GM21390 (cell line): Measurements from ENCODE around the gene IGSF11.

Source experiments
- ATAC-seq: cut with Tn5 transposase; IDR thresholded peaks from one replicate; pipeline ENCODE4 v1.9.1; 2021; ENCODE audit not compliant: unreplicated experiment

The IGSF11 gene

DNA sequence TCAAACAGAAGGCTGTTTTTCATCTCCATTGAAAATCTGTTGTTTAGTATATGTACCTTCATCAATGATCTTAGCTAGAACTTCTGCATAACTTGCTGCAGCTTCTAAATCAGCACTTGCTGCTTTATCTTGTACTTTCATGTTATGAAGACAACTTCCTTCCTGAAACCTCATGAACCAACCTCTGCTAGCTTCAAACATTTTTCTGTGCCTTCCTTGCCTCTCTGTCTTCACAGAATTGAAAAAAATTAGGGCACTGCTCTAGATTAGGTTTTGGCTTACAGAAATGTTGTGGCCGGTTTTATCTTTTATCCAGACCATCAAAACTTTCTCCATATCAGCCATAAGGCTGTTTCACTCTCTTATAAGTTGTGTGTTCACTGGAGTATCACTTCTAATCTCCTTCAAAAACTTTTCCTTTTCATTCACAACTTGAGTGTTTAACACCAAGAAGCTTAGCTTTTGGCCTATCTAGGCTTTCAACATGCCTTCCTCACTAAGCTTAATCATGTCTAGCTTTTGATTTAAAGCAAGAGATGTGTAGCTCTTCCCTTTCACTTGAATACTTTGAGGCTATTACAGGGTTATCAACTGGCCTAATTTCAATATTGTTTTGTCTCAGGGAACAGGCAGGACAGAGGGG, 78.6 kb downstream of the IGSF11 start:
- ATAC-seq: no peak

DNA sequence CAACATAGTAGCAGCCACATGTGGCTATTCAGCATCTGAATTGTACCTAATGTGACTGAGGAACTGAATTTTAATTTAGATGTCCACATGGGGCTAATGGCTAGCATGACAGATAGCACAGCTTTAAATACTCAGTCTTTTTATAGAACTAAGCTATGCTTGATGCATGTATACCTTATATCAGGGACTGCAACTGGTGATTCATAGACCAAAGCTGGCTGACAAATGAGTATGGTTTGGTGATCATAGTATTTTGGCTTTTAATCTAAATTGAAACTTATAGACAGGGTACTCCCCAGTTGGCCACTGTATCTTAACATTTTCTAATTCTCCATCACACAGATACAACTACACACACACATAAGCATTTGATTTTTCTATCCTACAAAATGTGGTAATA, 83.6 kb downstream of the IGSF11 start:
- ATAC-seq: no peak

DNA sequence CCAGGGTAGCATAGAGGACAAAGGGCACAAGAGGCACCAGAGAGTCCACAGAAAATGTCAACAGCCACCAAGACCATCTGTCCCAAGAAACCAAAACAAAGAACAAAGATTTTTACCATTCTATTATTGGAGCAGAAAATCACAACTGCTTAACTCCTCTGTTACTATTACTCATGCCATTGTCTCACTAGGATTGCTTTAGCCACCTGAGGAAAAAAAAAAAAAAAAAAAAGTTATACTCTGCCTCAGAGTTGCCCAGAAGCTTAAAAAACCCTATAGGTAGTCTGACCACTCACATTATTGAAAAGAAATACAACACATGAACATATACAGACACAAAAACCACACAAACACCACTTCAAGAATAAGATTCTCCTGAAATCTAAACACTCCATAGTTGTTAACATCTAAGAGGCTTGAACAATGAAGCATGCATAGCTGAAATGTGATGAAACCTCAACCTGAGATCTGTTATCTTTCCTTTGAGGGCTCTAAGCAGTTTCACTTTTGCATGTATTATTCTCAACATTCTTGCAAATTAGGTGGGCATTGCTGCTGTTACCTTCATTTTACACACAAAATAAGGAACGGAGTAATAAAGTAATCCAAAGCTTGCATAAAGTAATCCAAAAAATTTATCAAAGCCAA, 85.4 kb downstream of the IGSF11 start:
- no peak for ATAC-seq

DNA sequence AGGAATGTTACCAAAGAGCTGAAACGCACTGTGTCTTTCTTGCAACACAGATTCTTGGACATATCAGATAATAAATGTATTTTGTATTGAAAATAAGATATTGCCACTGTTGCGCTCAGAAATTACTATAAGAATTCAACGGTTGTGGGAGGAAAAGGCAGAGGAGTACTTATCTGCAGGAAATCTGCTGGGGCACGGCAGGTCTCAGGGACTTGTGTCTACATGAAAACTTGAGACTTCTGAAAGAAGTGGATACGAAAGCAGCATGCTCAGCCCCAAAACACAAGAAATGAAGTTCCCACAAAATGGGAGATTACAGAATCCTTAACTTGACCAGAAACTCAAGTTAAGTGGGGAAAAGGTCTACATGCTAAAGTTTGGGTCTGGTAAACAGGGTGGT, 86.5 kb downstream of the IGSF11 start:
- no peak for ATAC-seq

DNA sequence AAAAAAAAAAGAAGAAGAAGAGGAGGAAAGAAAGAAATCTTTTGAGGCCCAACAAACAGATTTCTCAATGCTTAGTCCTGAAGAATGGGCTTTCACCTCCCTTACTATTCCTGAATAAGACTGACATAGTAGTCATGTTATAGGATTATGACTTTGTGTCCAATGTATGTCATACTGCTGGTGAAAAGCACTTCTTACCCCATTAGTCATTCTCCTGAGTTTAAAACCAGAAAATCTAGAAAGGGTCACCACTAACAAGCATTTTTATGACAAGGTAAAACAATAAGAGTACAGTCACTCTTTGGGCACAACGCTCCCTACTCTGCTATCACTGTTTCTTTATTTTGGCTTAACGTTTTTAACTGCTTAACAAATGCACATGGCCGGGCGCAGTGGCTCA, 88.2 kb downstream of the IGSF11 start:
- ATAC-seq: no peak

DNA sequence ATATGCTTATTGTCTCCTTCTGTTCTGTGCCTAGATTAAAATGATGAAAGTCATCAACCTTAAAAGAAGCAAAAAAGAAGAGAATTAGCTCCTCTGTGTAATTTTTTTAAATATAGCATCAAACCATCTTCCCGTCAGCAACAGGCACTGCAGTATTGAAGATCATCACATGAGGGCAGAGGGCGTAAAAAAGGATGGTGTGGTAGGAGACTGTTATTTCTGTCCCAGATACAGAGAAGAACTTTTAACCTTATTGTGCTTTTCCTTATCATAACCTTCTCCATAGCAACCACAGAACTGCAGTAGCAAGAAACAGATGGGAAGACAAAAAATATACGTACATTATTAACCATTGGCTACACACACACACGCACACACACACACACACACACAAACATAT, 88.8 kb downstream of the IGSF11 start:
- no peak for ATAC-seq

DNA sequence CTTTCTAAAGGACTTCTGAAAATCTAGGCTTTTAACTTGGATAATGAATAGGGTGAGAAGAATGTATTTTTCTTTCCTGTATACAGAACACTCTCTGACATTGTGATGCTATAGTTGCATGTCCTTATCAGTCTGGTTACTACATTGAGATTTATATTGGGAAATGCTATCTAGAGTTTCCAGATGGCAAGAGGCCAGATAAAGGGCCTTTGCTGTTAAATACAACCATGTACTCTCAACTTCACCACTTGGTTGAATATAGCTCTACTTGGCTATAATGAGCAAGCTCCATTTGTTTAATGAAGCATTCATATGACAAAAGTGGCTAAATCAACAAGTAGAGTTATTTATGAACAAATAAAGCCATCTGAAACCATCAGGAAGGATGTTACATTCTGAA, 91.0 kb downstream of the IGSF11 start:
- ATAC-seq: no peak

DNA sequence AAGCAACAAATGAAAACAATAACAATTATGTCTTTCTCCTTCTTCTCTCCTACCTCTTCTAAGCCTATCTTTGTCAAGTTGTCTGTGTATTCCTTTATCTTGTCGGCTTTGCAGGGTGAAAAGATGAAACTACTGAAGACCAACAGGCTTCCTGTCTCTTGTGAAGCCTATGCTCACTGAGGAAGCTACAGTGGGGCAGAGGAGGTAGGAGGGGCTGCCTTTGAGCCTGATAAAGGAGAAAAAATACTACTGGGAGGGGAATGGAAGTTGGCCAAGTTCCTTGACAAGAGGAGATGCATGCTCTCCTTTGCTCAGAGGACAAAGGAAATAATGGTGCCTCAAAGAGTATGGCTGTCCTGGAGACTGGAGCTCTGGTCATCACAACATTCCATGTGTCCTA, 92.0 kb downstream of the IGSF11 start:
- ATAC-seq: no peak

DNA sequence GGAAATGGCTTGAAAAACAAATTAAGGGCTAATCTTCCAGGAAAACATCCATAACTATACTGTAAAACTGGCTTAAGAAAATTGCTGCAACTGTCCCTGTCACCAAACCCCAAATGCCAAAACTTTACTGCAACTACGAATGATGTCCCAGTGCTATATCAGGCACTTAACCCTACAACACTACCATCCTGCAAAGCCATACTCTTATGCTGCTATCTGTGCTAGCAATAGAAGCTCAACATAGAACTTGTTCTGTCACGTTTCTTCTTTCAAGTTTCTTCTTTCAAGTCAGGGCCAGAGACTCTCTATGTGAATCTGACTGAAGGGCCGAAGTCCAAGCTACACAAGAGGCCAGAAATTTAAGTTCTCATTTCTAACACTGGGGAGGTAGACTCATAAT, 92.5 kb downstream of the IGSF11 start:
- no peak for ATAC-seq

DNA sequence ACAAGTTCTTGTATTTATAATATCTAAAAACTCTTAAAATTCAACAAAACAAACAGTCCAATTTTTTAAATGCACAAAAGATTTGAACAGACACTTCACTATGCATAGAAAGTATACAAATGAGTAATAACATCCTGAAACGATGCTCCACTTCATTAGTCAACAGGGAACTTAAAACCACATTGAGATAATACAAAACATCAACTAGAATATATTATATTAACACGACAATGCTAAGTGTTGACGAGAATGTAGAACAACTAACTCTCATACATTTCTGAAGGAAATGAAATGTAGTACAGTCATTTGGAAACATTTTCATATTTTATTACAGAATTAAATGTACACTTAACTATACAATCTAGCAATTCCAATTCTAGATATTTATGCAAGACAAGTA, 93.4 kb downstream of the IGSF11 start:
- no peak for ATAC-seq

DNA sequence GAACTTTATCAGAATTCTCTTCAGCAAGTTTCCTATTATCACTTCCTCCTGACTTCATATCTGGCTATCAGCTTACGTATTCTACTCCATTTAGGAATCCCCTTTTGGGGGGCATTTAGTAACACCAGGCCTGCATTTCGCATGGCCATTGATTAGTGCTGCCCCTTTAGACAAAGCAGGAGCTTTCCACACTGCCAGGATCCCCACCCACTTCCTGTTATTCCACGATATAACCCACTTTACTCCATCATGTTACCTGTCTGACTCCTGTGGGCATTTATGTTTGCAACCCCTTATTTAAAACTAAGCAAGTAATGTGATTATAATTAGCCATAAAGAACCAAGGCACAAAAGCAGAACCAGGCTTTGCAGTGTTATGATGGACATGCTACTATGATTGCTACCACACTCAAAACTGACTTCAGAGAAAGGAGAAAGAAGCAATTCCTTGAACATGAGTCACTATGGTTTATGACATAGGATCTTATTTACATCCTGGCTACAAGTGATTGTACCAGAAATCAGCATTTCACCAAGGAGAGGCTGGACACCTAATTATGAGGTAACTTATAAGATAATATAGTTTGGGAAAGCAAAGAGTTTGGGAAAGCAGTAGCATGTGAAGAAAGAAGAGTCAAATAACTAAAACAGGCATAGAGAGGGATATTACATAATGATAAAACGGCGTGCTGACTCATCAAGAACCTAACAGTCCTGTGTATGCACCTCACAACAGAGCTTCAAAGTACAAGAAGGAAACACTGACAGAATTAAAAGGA, 96.3 kb downstream of the IGSF11 start:
- ATAC-seq: no peak

DNA sequence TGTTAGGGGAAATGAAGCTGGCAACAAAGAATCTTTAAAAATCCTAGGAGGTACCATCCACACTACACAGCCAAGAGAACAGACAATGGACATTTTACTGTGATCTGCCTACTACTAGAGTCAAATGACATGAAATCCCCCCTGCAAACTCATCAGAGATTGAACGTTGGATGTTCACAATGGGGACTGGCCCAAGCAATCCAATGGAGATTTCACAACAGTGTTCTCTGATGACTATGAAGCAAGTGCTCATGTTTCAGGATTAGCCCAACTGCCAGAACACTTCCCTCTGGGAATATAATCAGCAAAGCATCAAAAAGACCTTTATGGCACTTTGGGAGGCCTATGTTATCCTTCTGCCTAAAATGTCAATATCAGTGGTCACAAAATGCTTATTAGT, 97.8 kb downstream of the IGSF11 start:
- ATAC-seq: no peak

DNA sequence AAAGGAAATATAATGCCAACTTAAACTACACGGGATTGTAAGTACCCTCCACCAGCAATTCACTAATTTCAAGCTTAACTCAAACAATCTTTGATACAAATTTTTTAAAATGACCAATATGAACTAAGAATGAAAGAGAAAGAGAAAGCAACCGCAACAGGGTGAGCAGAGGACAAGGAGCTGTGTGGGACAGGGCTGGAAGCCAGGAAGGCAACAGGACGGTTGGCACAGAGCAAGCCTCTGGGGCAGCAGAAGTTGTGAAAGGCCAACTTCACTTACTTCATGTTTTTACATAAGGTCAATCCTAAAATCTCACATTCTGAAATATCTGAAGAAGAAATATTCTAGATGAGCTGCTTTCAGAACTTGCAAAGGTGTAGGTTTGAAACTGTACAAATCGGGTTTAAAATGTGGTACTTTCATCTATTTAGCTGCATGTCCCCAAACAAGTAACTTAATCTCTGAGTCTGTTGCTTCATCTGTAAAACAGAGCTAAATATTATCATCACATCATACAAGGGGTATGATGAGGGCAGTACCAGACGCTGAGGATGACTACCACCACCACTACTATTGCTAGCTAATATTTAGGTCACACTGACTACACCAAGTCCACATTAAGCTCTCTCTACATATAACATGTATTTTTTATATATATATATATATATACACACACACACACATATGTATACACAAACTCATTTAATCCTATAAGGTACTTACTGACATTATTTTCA, 101.7 kb downstream of the IGSF11 start:
- ATAC-seq: no peak

DNA sequence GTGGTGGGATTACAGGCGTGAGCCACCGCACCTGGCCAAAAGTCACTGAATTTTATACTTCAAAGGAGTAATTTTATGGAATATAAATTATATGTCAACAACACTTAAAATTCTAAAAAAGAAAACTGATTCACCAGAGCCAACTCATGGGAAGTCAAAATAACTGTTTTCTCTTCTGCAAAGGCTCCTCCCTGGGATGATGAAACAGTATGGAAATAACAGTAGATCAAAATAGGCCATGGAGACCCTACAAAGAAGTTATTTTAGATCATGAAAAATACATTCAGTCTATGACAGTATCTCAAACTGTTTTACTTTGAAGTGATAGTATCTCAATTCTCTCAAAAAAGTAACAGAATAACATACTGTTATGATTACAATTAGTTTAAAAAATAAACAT, 102.7 kb downstream of the IGSF11 start:
- no peak for ATAC-seq

DNA sequence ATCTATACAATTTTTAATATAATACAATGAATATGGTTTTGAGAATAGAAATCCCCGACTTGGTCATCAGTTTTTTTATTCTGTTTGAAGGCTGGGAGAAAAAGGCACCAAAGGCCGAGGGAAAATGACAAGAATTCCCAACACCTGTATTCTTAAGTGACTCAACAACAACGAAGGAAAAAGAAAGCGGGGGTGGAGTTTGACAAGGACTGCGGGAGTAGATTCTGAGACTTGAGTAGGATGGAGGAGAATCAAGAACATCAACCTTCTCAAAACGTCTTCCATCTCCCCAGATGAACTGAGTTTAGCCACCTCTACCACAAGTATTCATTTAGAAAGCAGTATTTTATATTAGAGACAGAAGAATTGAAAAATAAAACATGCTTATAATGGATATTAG, 107.2 kb downstream of the IGSF11 start:
- no peak for ATAC-seq

DNA sequence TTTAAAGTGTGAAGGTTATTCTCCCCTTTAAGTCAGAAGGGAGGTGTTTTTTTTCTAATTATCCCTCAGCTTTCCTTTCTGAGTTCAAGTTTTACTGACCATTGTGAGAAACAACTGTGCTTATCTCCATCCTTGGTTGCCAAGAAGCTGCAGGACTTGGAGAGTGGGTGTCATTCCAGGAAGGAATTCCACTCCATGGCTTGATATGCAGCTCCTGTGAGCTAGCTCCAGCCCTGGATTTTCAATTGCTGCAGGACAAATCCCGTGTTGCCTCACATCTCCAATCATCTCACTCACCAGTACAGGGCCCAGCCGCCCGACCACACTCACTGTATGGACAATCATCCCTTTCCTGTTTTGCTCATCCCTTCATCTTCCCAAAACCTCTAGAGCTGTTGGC, 122.5 kb downstream of the IGSF11 start:
- ATAC-seq: no peak

DNA sequence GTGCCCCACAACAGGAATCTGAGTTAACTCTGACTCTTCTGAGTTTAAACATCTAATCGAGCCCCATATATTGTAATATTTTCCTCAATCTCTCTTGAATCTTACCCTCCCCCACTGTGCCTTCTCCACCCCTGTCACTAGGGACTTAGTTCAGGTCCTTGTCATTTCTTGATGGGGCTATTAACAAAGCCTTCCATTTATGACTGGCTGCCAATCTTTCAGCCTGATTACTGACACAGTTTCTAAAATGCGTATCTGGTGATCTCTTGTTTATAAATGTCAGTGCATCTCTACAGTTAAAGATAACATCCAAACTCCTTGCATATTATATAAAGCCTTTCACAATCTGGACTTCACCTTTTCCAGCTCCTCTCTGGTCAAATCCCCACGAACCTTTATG, 124.3 kb downstream of the IGSF11 start:
- no peak for ATAC-seq

DNA sequence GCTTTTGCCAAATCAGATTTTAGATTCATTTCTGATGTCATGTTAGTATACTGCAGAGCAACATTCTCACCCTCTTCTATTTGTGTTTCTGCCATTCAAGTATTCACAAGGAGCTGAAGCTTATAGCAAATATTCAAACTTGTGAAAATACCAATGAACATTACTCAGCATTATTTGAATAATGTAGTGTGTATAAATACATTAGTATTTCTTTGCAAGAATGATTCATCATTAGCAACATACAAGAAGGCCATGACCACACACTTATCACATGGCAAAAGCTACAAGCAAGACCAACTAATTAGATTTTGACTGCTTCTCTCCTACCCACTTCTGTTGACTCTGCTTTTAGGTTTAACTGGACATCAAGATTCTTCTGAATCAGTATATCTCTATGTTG, 124.9 kb downstream of the IGSF11 start:
- no peak for ATAC-seq

DNA sequence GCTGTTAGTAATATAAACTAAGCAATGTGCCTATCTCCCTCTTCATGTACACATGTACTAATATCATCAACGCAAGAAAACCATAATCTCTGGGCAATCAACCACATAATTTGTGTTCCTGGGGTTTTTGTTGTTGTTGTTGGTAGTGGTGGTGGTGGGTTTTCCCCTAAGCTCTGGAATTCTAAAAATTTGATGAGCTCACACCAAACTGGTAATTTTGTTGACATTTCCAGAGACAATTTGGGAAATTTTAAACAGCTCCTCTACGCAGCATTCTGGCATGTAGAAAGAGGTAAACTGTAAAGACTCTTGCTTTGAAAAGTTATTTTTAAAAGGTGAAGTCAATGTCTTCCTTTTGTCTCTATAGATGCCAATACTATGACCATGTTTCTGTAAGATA, 126.7 kb downstream of the IGSF11 start:
- no peak for ATAC-seq

DNA sequence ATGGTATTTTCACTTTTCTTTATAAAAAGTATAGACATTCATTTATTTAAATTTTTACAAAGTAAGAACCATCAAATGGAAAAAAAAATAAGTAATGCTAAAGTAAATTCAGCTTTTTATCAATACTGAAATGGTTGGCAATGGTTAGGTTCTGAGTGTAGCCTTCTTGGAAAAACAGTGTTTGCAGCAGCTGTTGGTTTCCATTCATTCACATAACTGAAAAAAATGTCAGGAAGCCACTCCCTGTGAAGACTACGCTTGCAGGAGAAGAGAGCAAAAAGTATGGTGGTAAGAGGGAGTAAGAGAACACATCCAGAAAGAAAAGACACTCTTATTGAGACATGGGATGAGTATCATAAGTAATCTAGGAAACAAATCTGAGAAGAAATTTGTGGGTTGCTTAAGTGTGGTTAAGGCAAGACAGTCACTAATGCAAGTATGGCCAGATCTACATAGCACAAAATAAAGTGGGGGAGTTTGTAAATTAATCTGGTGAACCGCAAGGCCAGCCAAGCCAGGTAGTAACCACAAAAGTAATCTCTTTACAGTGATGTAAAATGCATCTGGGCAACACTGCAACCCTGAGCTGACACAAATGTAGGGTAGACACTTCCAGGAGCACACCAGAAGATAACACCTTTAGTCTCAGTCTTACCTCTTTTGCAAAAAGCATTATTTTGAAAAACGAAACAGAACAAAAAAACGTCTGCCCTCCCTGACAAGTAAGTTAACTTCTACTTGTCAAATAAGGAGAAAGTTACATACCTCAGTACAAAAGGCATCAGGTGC, 133.7 kb downstream of the IGSF11 start:
- no peak for ATAC-seq

DNA sequence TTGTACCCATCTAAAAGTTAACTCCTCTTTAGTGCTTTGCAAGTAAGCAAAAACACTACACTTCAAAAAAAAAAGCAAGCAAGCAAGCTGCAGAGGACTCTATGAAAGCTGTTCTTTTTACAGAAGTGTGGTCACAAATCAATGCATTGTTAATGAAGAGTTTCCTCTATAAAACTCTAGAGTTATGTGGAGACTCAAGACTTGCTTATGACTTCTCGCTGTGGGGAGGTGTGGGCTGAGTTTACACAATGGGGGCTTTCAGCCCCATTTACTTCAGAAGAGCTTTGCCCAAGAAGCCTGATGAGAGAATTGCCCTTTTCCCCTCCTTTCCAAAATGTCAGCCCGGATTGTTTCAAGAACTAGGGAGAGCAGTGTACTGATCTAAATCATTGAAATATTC, 144.4 kb downstream of the IGSF11 start:
- no peak for ATAC-seq
